B cell (primary cell): ENCODE data around the gene SNX10. TPM values are rescaled to one million over a fixed set of nuclear protein-coding genes. Genes with fewer than 3 reads are reported as not detected.

Source experiments
- ATAC-seq: fragments of 200-7000 bp; cut with Tn5 transposase; one replicate; pipeline ENCODE4 v1.10.0; 2021; ENCODE audit warnings: low read depth, mild to moderate bottlenecking, moderate number of reproducible peaks, moderate library complexity
- CTCF ChIA-PET: fragments of 350-600 bp; sonication (Branson Sonifier 250); formaldehyde crosslinking; loops from one replicate; lab custom pipeline; 2021; ENCODE audit warnings: antibody characterized with exemption, inconsistent platforms; lab: Charles Lee
- POLR2A ChIA-PET: fragments of 350-600 bp; sonication (Branson Sonifier 250); formaldehyde crosslinking; loops from one replicate; lab custom pipeline; 2021; ENCODE audit warnings: antibody characterized with exemption; lab: Charles Lee
- DNase-seq: peaks from one replicate; pipeline ENCODE4 v3.0.0; 2013
- H2AFZ ChIP-seq: 2 replicates; pipeline ENCODE4 v1.6.1; 2012; ENCODE audit warnings: mild to moderate bottlenecking, low read depth, low read length; ENCODE audit not compliant: insufficient read depth, poor library complexity, severe bottlenecking
- H3K27ac ChIP-seq, 2 donors: 1 replicate in 1 of 2; 2 replicates in 1 of 2; pipeline ENCODE4 v1.5.1; 2012 to 2013; ENCODE audit warnings: low read length in 2 of 2, mild to moderate bottlenecking in 2 of 2, moderate library complexity in 1 of 2
- H3K27me3 ChIP-seq, 4 experiments: fragments of 200-600 bp in 1 of 4; sonication (generic) in 1 of 4; replicated peaks in 1 of 4; 1 replicate in 2 of 4; 2 replicates in 2 of 4; pipeline versions ENCODE4 v1.6.1 to v1.7.0; 2013 to 2016; ENCODE audit warnings: low read length in 3 of 4, mild to moderate bottlenecking in 2 of 4, mixed read lengths in 1 of 4, moderate library complexity in 1 of 4; ENCODE audit not compliant: insufficient read depth in 4 of 4, control insufficient read depth in 3 of 4; ENCODE audit errors: control extremely low read depth in 1 of 4
- H3K36me3 ChIP-seq, 2 experiments: replicated peaks in 1 of 2; 1 replicate in 1 of 2; 2 replicates in 1 of 2; pipeline versions ENCODE4 v1.6.1 to v1.7.1; 2013; ENCODE audit warnings: low read length in 1 of 2; ENCODE audit not compliant: insufficient read depth in 2 of 2, control insufficient read depth in 1 of 2; ENCODE audit errors: control extremely low read depth in 1 of 2, extremely low read depth in 1 of 2
- H3K4me1 ChIP-seq, 2 donors: fragments of 200-600 bp in 1 of 2; sonication (generic) in 1 of 2; 1 replicate in 1 of 2; 2 replicates in 1 of 2; pipeline versions ENCODE4 v1.5.1 to v1.6.1; 2013 to 2017; ENCODE audit warnings: low read length in 2 of 2; ENCODE audit not compliant: control insufficient read depth in 2 of 2, insufficient read depth in 2 of 2
- H3K4me2 ChIP-seq: replicated peaks from 2 replicates; pipeline ENCODE3; 2012; ENCODE audit warnings: mild to moderate bottlenecking, low read depth, low read length; ENCODE audit not compliant: poor library complexity, severe bottlenecking
- H3K4me3 ChIP-seq, 5 experiments: fragments of 200-600 bp in 1 of 5; sonication (generic) in 1 of 5; 1 replicate in 3 of 5; 2 replicates in 2 of 5; pipeline versions ENCODE4 v1.5.1 to v1.7.0; 2011 to 2016; ENCODE audit warnings: low read length in 4 of 5, mild to moderate bottlenecking in 4 of 5, low read depth in 2 of 5, control low read depth in 1 of 5, moderate library complexity in 1 of 5; ENCODE audit not compliant: insufficient read depth in 1 of 5; ENCODE audit errors: control extremely low read depth in 1 of 5, extremely low read depth in 1 of 5
- H3K79me2 ChIP-seq: fragments of 200-600 bp; sonication (generic); one replicate; pipeline ENCODE4 v1.6.0; 2016; ENCODE audit warnings: low read length; ENCODE audit not compliant: control insufficient read depth, insufficient read depth
- H3K9ac ChIP-seq: fragments of 200-600 bp; sonication (generic); 2 replicates; pipeline ENCODE4 v1.6.1; 2017; ENCODE audit warnings: mild to moderate bottlenecking, low read length, moderate library complexity
- H3K9me3 ChIP-seq, 3 donors: one replicate each; pipeline versions ENCODE4 v1.6.1 to v1.7.1; 2013; ENCODE audit warnings: low read length in 2 of 3; ENCODE audit not compliant: control insufficient read depth in 2 of 3, insufficient read depth in 1 of 3; ENCODE audit errors: control extremely low read depth in 1 of 3
- H4K20me1 ChIP-seq: 2 replicates; pipeline ENCODE4 v1.6.0; 2012; ENCODE audit warnings: mild to moderate bottlenecking, low read length; ENCODE audit not compliant: insufficient read depth, control insufficient read depth, poor library complexity, severe bottlenecking
- H3K27ac Mint-ChIP-seq: one replicate; pipeline ENCODE4 v1.8.0; 2021; ENCODE audit warnings: mixed read lengths
- H3K27me3 Mint-ChIP-seq: one replicate; pipeline ENCODE4 v1.8.0; 2021; ENCODE audit warnings: mixed read lengths
- H3K4me1 Mint-ChIP-seq: one replicate; pipeline ENCODE4 v1.8.0; 2021; ENCODE audit warnings: mixed read lengths
- H3K4me3 Mint-ChIP-seq: one replicate; pipeline ENCODE4 v1.8.0; 2021; ENCODE audit warnings: mixed read lengths
- H3K9me3 Mint-ChIP-seq: one replicate; pipeline ENCODE4 v1.8.0; 2022; ENCODE audit warnings: mixed read lengths; ENCODE audit not compliant: insufficient read depth
- EZH2 ChIP-seq: IDR thresholded peaks from 2 replicates; pipeline ENCODE4 v1.6.1; 2012; ENCODE audit warnings: borderline replicate concordance, low read depth, mild to moderate bottlenecking, moderate library complexity, low read length; ENCODE audit not compliant: insufficient read depth, poor library complexity, severe bottlenecking
- WGBS: methylation state at CpG from one replicate; pipeline ENCODE4 v1.1.5; 2013; ENCODE audit warnings: missing lambda C conversion rate; ENCODE audit not compliant: insufficient coverage; 5-methylcytosine and 5-hydroxymethylcytosine counted together
- intact Hi-C: fragments of 100-400 bp; cut with micrococcal nuclease; formaldehyde crosslinking; loops from one replicate; pipeline ENCODE4 v1.10.0; 2022
- polyA plus RNA-seq: library from polyadenylated mRNA; depleted of rRNA; stranded (reverse); fragments of >200 nt; gene quantifications from 2 replicates; pipeline ENCODE4 v1.2.3, GENCODE V29; 2012
- total RNA-seq, 2 donors: library from RNA; stranded (reverse); fragments of 120-200 nt in 1 of 2; gene quantifications; 1 replicate in 1 of 2; 2 replicates in 1 of 2; pipeline versions ENCODE4 v1.2.3 to v1.2.4, GENCODE V29; 2013 to 2022
- TF ChIP-seq, protein P1 (sequence below): fragments of 200-600 bp; IDR thresholded peaks from one replicate; pipeline ENCODE4 v1.8.0; 2022; ENCODE audit warnings: antibody characterized with exemption, mild to moderate bottlenecking

SNX10 gene
- total and polyA plus RNA-seq, 2 donors (not counting 1 experiment from before 2014, with no cell fraction given), result 26.5 to 29.2 TPM

- POLR2A ChIA-PET, result interaction anchor here (0.6 kb wide), 1 partner anchor 516 kb away, joined by 4 read pairs; no protein-coding TSS in a partner anchor
- Mint-ChIP-seq H3K9me3 (no peaks in the 10 kb centered on the region), H3K4me1 (peaks cover 11% of the 10 kb centered on the region), H3K27ac (no peak overlapping the region), H3K27me3 (no peaks in the 10 kb centered on the region), H3K4me3 (no peak overlapping the region)
- Histone ChIP-seq H3K36me3 (peaks cover 6 to 40% of the 10 kb centered on the region in 2 experiments), H3K4me1 (peaks cover 13 to 15% of the 10 kb centered on the region in 2 donors), H3K4me3 (no peak overlapping the region), H3K9me3 (no peaks in the 10 kb centered on the region), H2AFZ (no peak overlapping the region), H3K27me3 (peaks cover 0 to 16% (median 2%) of the 10 kb centered on the region in 4 experiments), H3K27ac (no peak overlapping the region), H3K9ac (no peak overlapping the region), H3K79me2 (no peaks in the 10 kb centered on the region), H4K20me1 (peaks cover 60% of the 10 kb centered on the region), H3K4me2 (no peak overlapping the region)
- WGBS, result no CpG with 5 or more reads among the region's 3 CpGs
- DNase-seq, result no peak
- no peak for ATAC-seq
- intact Hi-C loops, result no loop called here
- TF ChIP-seq, protein P1, sequence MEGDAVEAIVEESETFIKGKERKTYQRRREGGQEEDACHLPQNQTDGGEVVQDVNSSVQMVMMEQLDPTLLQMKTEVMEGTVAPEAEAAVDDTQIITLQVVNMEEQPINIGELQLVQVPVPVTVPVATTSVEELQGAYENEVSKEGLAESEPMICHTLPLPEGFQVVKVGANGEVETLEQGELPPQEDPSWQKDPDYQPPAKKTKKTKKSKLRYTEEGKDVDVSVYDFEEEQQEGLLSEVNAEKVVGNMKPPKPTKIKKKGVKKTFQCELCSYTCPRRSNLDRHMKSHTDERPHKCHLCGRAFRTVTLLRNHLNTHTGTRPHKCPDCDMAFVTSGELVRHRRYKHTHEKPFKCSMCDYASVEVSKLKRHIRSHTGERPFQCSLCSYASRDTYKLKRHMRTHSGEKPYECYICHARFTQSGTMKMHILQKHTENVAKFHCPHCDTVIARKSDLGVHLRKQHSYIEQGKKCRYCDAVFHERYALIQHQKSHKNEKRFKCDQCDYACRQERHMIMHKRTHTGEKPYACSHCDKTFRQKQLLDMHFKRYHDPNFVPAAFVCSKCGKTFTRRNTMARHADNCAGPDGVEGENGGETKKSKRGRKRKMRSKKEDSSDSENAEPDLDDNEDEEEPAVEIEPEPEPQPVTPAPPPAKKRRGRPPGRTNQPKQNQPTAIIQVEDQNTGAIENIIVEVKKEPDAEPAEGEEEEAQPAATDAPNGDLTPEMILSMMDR, result no peak
- no peak for TF ChIP-seq EZH2
- CTCF ChIA-PET, result interaction anchor here (0.6 to 12.7 kb wide), 16 partner anchors 9 to 790 kb away, joined by 3 to 165 read pairs (median 4); no protein-coding TSS in a partner anchor
Observed at GRCh38 chr7:26372249-26372648, 80.6 kb downstream of the SNX10 start.

DNA sequence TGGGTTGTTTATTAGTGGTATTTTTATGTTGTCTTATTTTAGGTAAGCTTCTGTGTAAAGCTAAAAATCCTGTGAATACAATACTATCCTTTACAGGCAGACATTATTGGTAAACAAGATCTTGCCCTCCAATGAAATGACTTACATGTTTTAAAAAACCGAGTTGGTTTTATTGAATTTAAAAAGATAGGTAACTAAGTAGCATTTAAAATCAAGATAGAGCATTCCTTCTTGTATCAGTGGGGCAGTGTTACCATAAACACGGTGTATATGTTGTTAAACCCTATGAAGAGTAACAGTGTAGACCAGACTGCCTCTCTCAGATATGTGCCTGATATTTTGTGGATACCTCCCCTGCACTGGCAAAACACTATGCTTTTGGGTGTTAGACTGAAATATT, 81.0 kb downstream of the SNX10 start:
- Mint-ChIP-seq H3K27ac (no peak overlapping the region), H3K4me1 (peaks cover 11% of the 10 kb centered on the region), H3K9me3 (no peaks in the 10 kb centered on the region), H3K27me3 (no peaks in the 10 kb centered on the region), H3K4me3 (no peak overlapping the region)
- TF ChIP-seq EZH2, result no peak
- TF ChIP-seq, protein P1, result no peak
- DNase-seq (no peak), ATAC-seq (no peak)
- intact Hi-C loops, result no loop called here
- POLR2A ChIA-PET, result interaction anchor here (0.6 kb wide), 2 partner anchors 156 to 516 kb away, joined by 4 to 5 read pairs; no protein-coding TSS in a partner anchor
- H3K9me3 ChIP-seq, result no peaks in the 10 kb centered on the region
- peaks cover 0 to 16% (median 2%) of the 10 kb centered on the region in 4 experiments for H3K27me3 ChIP-seq
- no peak overlapping the region for H3K4me3 ChIP-seq
- H3K79me2 ChIP-seq, result no peaks in the 10 kb centered on the region
- peaks cover 14 to 17% of the 10 kb centered on the region in 2 donors for H3K4me1 ChIP-seq
- H3K36me3 ChIP-seq, result peaks cover 6 to 35% of the 10 kb centered on the region in 2 experiments
- H3K4me2 ChIP-seq, result no peak overlapping the region
- H2AFZ ChIP-seq, result no peak overlapping the region
- H3K9ac ChIP-seq, result no peak overlapping the region
- 80% methylated on average over 1 of the region's 2 CpGs for WGBS
- CTCF ChIA-PET, result interaction anchor here (0.6 to 12.7 kb wide), 14 partner anchors 10 to 789 kb away, joined by 3 to 165 read pairs (median 4); no protein-coding TSS in a partner anchor
- H3K27ac ChIP-seq, result no peak overlapping the region
- H4K20me1 ChIP-seq, result peaks cover 57% of the 10 kb centered on the region
